NCI-H510A (cell line): Measurements from ENCODE around the gene MOB2.

Experiments used
- DNase-seq: peaks from one replicate; lab custom pipeline; 2025; lab: John Stamatoyannopoulos, UW

The MOB2 gene

DNA sequence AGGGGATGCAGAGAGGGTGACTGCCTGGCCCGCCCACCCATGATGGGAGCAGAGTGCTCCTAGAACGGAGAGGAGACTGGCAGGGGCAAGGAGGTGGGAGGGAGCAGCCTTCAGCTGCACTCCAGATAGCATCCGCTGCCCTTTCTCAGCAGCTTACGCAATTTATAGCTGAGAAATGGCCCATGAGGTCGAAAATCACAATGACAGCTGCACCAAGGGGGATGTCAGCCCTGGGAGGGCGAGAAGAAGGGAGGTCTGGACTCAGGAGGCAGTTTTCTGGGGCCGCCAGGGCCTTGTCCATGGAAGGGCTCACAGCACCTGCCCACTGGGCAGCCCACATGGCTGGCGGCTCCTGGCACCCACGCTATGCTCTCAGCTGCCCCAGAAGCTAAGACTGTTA is 17.6 kb upstream of the MOB2 start:
- no peak for DNase-seq

DNA sequence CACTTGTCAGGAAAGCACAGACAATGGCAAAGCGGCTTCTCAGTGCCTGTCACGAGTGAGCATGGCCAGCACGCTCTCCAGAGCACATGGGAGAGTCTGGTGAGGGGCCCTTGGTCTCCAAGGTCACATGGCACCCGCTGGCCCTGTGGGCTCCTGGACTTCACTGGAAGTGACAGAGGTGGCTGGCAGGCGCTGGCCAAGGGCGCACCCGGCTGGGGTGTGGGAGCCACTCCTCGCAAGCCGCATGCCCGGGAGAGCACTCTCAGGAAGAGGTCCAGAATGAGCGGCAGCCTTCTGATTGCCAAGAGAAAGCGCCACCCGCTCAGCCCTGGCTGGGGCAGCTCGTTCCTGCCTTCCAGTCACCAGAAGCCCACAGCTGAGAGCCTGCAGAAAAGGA is 17.1 kb upstream of the MOB2 start:
- no peak for DNase-seq

DNA sequence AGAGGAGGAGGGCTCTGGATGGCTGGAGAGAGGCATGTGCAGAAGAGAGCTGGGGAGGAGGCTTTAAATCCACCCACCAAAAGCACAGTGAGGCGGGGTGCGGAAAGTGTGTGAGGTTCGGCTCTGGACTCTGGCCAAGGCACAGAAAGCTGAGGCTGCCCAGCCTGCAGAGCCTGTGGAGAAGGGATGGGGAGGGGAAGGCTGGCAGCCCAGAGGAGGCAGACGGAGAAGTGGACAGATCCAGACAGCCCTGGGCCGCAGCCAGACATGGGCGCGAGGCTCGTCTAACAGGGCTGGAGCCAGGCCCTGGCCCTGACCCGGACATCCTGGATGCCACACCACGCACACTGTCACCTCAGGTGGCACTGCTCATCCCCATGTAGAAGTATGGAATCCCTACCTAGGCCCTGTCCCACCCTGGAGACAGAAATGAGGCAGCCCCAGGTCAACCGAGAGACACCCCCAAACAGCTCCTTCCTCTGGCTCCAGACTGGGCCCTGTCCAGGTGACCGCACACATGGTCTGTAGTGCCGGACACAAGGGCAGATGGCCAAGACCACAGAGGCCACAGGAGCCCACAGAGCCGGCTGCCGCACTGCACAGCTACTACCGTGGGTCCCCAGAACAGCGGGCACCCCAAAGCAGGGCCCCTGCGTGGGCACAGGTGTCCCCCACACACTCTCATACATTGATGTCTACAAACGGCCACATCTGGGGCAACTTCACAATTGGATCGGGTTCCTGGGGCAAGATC is 16.6 kb upstream of the MOB2 start:
- no peak for DNase-seq

DNA sequence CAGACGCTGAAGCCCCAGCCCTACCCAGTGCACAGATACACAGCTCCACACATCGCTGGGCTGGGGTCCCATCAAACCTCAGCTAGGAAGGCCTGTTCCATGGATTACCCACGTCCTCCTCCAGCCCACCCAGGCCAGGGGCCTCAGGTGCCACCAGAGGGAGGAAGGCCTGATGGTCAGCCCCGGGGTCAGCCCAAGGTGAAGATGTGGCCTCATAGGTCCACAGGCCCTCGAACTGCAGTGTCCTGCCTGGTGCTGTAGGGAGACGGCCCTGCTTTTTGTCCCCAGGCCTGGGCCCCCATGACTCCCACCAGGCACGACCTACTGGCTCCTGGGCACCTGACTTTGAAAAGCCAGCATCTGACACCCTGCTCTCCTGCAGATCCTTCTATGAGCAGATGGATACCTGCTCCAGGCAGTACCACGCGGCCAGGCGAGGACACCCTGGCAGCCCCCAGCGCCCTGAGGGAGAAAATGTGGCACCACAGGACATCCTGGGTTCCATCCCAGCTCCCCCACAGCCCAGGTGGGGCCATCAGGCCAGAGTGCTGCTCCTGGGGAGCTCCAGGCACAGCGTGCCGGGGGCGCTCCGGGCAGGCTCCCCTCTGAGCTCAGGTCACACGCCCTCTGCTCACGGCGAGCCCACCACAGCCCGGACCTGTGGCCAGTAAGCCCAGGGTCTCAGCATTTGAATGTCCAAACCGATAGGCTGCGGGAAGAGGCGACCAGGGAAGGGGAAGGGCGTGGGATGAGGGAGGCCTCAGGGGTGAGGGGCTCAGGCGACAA is 15.8 kb upstream of the MOB2 start:
- DNase-seq = no peak

DNA sequence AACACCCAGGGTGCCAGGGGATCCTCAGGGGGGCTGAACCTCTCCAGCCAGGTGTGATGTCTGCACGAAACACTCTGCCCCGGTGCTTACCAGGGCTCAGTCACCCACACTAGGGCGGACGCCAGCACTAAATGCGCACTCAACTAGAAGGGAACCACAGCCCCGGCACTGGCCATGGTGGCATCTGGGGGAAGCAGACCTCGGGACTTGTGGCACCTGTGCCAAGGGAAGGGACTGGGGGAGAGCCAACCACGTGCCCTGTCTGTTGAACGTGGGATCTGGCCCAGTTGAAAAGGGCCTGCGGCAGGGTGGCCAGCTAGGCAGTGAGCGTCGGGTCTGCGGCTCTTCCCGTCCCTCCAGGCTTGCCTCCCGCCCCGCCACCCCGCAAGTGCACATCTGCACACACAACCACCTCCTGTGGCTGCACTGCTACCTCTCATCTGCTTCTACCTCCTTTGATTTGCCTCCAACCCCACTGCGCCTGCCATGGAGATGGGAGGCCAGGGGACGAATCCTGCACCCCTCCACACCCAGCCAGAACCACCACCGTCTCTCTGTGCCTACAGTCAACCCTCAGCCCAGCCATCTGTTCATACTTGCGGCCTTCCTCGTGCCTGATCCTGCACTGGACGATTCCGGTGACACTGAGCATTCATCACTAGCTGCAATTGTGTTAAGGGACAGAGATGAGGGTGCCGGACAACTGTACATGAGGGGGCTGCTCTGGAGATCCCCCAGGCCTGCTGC is 15.0 kb upstream of the MOB2 start:
- DNase-seq = no peak

DNA sequence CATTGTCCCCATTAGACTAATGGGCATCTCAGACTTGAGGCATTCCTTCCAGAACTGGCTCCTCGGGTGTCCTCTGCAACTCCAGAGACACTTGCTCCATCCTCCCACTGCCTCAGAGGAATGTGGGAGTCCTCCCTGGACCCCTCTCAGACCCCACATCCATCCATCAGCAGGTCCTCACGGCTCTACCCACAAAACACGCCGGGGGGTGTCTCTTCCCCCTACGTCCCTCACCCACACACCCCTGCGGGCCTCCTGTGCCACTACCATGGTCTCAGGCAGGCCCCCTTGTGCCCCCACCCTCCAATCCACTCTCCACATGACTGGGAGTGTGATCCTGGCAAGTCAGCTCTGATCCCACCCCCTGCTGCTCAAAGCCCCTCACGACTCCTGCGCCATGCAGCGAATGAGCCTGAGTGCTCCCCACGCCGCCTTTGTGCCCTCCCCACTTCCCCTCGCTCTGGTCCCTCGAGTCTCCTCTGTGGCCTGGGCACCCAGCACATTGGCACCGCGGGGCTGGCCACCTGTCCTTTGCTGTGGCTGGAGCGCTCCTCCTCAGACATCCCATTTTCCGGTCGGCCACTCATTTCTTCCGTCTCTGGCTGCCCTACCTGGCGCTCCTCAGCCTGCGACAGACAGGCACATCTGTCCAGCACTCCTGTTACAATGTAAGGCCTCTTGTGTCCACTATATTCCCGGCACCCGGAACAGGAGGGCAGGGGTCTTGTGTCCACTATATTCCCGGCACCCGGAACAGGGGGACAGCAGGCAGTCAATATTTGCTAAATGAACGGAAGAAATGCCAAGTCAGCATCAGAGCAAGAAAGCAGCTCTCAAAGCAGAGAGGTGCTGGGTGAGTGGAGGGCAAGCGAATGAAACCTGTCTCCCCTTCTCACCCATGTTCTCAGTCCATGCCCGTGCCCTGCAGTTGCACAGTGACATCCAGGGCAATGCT is 14.2 kb upstream of the MOB2 start:
- no peak for DNase-seq

DNA sequence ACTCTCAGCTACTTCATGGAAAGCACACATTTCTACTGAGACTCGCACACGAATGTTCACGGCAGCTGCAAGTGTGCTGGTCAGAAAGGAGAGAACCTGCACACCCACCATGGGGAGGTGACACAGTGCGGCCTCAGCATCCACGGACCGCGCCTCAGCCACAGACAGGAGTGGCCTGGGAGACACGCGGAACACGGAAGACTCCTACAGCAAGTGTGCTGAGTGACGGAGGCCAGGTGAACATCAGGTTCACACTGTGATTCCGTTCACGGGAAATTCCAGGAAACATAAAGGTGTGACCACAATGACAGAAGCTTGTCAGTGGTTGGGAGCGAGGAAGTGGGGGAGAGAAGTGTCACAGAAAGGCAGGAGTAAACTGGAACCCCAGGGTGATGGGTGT is 13.3 kb upstream of the MOB2 start:
- DNase-seq = no peak

DNA sequence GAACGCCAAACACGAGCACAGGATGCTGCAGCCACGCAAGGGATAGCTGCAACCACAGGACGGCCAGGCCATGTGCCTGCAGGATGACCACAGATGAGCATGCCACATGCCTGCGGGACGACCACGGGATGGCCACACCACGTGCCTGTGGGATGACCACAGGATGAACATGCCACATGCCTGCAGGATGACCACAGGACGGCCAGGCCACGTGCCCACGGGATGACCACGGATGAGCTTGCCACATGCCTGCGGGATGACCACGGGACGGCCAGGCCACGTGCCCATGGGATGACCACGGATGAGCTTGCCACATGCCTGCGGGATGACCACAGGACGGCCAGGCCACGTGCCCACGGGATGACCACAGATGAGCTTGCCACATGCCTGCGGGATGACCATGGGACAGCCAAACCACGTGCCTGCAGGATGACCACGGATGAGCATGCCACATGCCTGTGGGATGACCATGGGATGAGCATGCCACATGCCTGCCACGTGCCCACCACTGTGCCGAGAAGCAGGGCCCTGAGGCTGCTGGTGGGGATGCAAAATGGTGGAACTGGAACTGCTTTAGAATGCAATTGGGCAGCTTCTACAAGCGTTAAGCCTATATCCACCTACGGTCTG is 12.8 kb upstream of the MOB2 start:
- no peak for DNase-seq

DNA sequence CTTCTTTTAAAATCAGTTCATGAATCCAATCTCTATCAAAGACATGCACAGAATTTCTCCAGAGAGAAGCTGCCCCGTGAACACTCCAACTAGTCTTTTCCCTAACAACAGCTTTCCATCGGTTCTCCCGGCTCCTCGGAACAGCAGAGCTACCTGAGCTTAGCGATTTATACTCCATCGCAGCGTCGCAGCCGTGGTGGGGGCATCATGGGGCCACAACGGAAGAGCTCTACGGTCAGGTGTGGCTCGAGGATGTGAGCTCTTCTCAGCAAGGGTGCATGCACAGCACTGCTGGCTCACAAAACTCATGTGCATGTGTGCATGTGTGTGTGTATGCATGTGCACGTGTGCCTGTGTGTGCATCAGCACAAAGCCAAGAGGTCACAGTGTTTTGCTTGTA is 11.7 kb upstream of the MOB2 start:
- no peak for DNase-seq

DNA sequence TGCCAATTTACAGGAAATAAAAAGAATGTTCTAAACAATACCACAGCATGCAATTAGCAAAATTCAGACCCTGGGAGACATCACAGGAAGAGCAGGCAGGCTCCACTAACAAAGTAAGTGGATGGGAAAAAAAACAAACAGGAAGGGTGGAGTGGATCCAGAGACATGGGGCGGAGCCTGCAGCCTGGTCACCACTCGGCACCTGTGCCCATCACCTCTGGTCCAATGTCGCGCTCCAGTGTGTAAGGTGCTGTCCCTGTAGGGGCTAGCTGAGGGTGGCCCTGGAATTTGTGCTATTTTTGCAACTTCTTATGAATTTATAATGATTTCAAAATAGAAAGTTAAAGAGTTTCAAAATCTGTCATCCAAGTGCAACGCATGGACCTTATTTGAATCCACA is 11.0 kb upstream of the MOB2 start:
- DNase-seq = no peak

DNA sequence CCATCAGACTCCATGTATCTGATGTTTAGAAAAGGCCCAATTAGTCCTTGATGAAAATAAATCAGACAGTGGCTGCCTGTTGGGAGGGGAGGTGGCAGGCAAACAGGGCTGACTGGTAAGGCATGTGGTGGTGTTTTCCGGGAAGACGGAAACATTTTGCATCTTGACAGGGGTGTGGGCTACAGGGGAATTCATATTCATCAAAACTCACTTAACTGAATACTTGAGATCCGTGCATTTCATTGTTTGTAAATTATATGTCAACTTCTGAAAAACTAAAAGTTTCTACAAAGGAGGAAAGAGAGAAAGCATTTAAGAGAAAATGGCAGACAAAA is 10.1 kb upstream of the MOB2 start:
- no peak for DNase-seq

DNA sequence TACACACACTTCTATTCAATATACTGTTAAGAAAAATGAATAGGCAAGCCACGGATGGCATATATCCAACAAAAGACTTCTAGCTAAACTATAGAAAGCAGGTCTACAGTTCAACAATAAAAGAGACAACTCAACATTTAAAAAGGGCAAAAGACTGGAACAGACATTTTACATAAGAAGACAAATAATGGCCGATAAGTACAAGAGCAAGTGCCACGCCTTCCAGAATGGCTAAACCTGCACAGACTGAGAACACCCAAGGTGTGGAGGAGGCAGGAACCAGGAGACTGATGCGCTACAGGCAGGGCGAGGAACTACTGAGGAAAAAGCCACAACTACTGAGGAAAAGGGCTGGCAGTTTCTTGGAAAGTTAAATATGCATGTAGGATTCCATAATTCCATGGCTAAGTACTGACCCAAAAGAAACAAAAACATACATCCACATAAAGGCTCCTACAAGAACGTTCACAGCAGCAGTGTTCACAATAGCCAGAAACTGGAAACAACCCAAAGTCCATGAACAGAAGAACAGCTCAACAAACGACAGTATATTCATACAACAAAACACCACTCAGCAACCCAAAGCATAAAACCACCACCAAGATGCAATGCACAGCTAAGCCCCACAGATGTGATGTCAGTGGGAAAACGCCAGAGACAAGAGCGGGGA is 9.6 kb upstream of the MOB2 start:
- DNase-seq = no peak

DNA sequence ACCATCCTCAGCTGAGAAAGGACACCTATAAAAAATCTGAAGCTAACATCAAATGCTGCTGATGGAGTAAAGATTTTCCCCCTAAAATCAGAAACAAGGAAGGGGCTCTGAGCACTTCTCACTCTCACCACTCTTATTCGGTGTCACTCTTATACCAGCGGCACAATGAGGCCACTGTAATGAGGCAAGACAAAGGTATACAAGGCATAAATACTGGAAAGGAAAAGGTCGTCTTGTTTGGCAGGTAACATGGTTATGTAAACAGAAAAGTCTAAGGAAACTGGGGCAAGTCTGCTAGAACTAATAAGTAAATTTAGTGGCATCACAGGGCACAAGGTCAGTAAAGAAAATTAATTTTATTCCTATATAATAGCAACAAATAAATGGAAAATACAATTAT is 8.1 kb upstream of the MOB2 start:
- no peak for DNase-seq

DNA sequence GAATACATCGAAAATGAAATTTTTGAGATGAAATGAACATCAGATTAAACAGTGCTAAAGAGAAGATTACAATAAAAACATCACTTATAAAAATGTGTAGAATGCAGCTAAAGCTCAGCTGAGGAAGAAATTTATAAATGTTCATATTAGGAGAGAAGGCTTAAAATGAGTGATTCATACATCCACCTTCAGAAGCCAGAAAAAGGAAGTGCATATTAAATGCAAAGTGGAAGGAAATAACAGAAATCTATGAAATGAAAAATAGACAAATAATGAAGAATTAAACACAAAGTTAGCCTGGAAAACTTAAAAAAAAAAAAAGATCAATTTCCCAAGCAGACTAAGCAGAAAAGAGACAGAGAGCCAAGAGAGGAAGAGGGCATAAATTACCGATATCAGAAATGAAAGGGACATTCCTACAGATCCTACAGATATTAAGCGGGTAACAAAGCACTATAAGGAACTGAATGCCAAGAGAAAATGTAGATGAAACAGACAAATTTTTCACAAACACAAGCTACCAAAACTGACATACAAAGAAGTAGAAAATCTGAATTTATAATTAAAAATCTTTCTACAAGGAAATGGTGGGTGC is 7.2 kb upstream of the MOB2 start:
- DNase-seq = no peak

DNA sequence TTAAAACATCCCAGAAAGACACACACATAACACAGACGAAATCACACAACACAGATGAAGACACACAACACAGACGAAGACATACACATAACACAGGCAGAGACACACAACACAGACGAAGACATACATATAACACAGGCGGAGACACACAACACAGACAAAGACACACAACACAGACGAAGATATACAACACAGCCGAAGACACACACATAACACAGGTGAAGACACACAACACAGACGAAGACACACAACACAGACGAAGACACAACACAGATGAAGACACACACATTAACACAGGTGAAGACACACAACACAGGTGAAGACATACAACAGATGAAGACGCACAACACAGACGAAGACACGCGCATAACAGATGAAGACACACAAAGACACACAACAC is 4.8 kb upstream of the MOB2 start:
- no peak for DNase-seq

DNA sequence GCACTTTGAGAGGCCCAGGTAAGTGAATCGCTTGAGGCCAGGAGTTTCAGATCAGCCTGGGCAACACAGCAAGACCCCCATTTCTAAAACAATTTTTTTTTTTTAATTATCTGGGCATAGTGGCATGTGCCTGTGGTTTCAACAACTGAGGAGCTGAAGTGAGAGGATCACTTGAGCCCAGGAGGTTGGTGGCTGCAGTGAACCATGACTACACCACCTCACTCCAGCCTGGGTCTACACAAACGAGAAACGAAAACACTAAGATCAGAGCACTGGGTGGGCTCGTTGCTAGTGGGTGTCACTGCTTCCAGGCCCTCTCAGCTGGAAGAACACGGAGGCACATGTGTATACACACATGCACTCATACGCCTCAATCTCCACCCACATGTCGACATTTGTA is 4.1 kb upstream of the MOB2 start:
- no peak for DNase-seq

DNA sequence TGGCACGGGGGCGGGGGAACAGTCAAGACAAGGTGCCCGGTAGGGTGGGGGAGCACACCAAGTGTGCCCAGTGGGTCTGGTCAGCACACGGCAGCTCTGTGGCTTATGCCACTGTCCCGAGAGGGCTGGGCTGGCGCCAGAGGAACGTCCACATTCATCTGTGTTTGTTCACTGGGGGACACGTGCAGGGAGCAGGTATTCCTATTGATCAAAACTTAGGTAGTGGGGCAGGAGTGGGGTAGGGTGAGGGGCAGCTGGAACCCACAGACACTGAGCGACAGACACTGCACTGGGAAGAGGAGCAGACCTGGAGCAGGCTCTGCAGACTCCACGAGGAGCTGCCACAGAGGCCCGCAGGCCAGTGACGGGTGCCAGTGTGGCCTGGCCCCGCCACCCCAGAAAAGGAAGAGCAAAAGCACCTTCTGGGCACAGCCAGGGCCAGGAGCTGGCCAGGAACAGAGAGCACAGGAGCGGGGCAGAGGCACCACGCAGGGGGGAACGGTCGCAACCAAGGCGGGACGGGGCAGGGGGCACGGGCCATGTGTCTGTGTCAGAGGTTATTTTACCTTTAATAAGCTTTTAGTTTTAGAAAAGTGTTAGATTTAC is 2.1 kb upstream of the MOB2 start:
- no peak for DNase-seq

DNA sequence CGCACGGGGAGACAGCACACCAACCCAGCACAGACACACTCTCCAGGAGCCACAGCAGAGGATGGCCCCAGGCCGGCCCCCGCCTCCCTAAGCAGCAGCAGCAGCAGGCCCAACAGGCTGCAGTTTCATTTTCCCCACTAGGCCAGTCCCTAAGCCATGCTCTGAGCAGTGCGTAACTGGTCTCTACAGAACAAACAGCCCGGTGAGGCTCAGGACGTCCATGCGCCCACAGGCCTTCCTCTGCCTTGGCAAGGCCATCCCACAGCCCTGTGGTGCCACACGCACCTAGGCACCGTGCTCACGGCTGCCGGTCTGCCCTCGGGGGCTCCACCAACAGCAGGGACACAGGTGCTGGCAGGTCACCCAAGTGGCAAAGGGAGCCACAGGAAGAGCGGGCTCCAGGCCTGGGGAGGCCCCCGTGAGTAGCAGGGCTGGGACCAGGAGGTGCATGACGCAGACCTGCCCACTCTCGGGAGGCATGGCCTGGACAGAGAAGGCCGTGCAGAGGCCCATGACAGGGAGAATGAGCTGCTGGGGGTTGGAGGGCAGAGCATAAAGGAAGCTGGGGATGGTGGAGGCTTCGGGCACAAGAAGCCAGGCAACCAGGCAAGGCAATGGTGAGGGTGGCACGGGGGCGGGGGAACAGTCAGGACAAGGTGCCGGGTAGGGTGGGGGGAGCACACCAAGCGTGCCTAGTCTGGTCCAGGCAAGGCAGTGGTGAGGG is 1.4 kb upstream of the MOB2 start:
- DNase-seq = no peak

DNA sequence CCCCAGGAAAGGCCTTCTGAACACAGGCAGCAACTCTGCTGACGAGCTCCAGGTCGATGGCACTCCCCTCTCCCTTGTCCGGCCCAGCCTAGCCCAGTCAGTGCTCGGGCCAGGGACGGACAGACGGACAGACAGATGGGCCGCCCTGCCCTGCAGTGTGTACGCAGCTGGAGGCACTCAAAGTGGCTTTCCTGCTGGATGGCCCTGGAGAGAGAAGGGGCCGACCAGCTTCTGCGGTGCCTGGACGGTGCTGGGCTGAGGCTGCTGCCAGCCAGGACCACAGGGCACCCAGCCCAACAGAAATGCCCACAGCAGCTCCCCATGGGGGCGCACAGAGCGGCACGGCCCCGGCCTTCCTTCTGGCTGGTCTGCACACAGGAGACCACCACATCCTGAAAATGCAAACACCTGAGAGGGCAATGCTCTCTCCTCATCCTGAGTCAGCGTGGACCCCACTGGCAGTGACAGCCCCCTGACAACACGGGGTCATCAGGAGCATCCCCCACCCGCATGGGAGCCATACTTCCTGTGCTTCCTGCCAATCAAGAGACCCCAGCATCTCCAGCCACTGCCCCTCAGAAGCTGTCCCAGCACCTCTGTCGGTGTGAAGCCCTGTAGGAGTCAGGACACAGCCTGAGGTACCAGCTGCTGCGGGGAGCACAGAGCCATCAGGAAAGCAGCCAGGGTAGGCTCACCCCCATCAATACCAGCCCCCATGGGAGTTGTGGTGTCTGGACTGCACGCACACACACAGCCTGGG is 692 bp upstream of the MOB2 start:
- no peak for DNase-seq
